Tongue (tissue), 2 donors: ENCODE data around the gene COMMD6. TPM values are rescaled to one million over a fixed set of nuclear protein-coding genes. Genes with fewer than 3 reads are reported as not detected.

Source experiments
- DNase-seq: peaks from one replicate; pipeline ENCODE4 v3.0.0-alpha.2; 2015
- total RNA-seq: library from RNA; depleted of rRNA; stranded (reverse); fragments of >200 nt; gene quantifications from one replicate; pipeline ENCODE4 v1.2.3, GENCODE V29; 2014

The COMMD6 gene
- total RNA-seq, 1 donor from 2014 or later = 24.4 TPM

- DNase-seq = peak; percentile 96
Observed at GRCh38 chr13:75482070-75482819, 55.4 kb downstream of the COMMD6 start, which contains the start of gene TBC1D4. Gene TBC1D4, minus strand, starts transcription at chr13:75482169. Its CDS starts 402 bp downstream, at chr13:75481767.

- DNase-seq = peak; percentile 58
Observed at GRCh38 chr13:75481176-75482069, 56.2 kb downstream of the COMMD6 start.

- peak; percentile 79 for DNase-seq
Observed at GRCh38 chr13:75480671-75481175, 56.9 kb downstream of the COMMD6 start.

GRCh38 chr13:75479102-75479740 lies 58.4 kb downstream of the COMMD6 start:
- DNase-seq = no peak

- DNase-seq = no peak
Observed at GRCh38 chr13:75478659-75479058, 59.0 kb downstream of the COMMD6 start.

Other genes starting within 250 kb of the COMMD6 start
- 37.4 TPM for gene TBC1D4, start 55.7 kb downstream of the COMMD6 start, total RNA-seq
- 18.5 TPM for gene UCHL3, start 11.9 kb upstream of the COMMD6 start, total RNA-seq
- 340 TPM for gene LMO7, start 98.5 kb upstream of the COMMD6 start, total RNA-seq